PC-9 (cell line): ENCODE data around the gene C12orf50. TPM values are rescaled to one million over a fixed set of nuclear protein-coding genes. Genes with fewer than 3 reads are reported as not detected.

Experiments used
- BruUV-seq: library from RNA; stranded (reverse); fragments of 400-500 nt; replicated peaks from 2 replicates; lab custom pipeline; 2021; lab: Mats Ljungman, UMichigan
- CTCF ChIA-PET: fragments of 300-600 bp; sonication (Branson Sonifier 250); formaldehyde crosslinking; loops from one replicate; lab custom pipeline; 2022; ENCODE audit warnings: antibody characterized with exemption; lab: Charles Lee
- POLR2A ChIA-PET: fragments of 300-600 bp; sonication (Branson Sonifier 250); formaldehyde crosslinking; loops from one replicate; lab custom pipeline; 2022; ENCODE audit warnings: antibody characterized with exemption; ENCODE audit not compliant: unreplicated experiment; lab: Charles Lee
- DNase-seq, 2 experiments: peaks; one replicate each; pipeline versions ENCODE4 v3.0.0 to v3.0.0-alpha.2; 2015 to 2022; ENCODE audit warnings: mixed read lengths in 1 of 2
- H2AFZ ChIP-seq: fragments of 200-600 bp; sonication (generic); 2 replicates; pipeline ENCODE4 v1.8.1; 2017; ENCODE audit warnings: antibody characterized with exemption
- H3F3A ChIP-seq: fragments of 200-600 bp; sonication (generic); 2 replicates; pipeline ENCODE4 v1.8.1; 2017; ENCODE audit warnings: antibody characterized with exemption, mild to moderate bottlenecking, low read depth; ENCODE audit not compliant: insufficient read depth
- H3K27ac ChIP-seq: fragments of 200-600 bp; sonication (generic); 2 replicates; pipeline ENCODE4 v1.6.1; 2016; ENCODE audit warnings: mixed run types
- H3K27me3 ChIP-seq: fragments of 200-600 bp; sonication (generic); 2 replicates; pipeline ENCODE4 v1.6.1; 2016; ENCODE audit warnings: low read depth, mixed run types; ENCODE audit not compliant: insufficient read depth
- H3K36me3 ChIP-seq: fragments of 200-600 bp; sonication (generic); 2 replicates; pipeline ENCODE4 v1.6.1; 2016; ENCODE audit warnings: low read depth, mixed run types
- H3K4me1 ChIP-seq: fragments of 200-600 bp; sonication (generic); replicated peaks from 2 replicates; pipeline ENCODE4 v1.6.1; 2016; ENCODE audit warnings: mixed run types; ENCODE audit not compliant: insufficient read depth
- H3K4me2 ChIP-seq: fragments of 200-600 bp; sonication (generic); 2 replicates; pipeline ENCODE4 v1.6.1; 2017; ENCODE audit warnings: mixed run types
- H3K4me3 ChIP-seq: fragments of 200-600 bp; sonication (generic); 2 replicates; pipeline ENCODE4 v1.6.1; 2016; ENCODE audit warnings: mixed run types
- H3K79me2 ChIP-seq: fragments of 200-600 bp; sonication (generic); 2 replicates; pipeline ENCODE4 v1.6.1; 2017; ENCODE audit warnings: low read depth, mixed run types
- H3K9me2 ChIP-seq: fragments of 200-600 bp; sonication (generic); 2 replicates; pipeline ENCODE4 v1.8.1; 2017; ENCODE audit warnings: mild to moderate bottlenecking; ENCODE audit not compliant: insufficient read depth
- H3K9me3 ChIP-seq: fragments of 200-600 bp; sonication (generic); 2 replicates; pipeline ENCODE4 v1.8.1; 2016; ENCODE audit warnings: low read depth; ENCODE audit not compliant: insufficient read depth
- H4K20me1 ChIP-seq: fragments of 200-600 bp; sonication (generic); 2 replicates; pipeline ENCODE4 v1.8.1; 2017; ENCODE audit not compliant: insufficient read depth
- CTCF ChIP-seq: fragments of 200-600 bp; sonication (generic); conservative IDR thresholded peaks from 2 replicates; pipeline ENCODE4 v1.6.1; 2017; ENCODE audit warnings: mixed run types, antibody characterized with exemption, mild to moderate bottlenecking, moderate library complexity
- EZH2 ChIP-seq: fragments of 200-600 bp; sonication (generic); IDR thresholded peaks from 2 replicates; pipeline ENCODE4 v1.8.0; 2017; ENCODE audit warnings: antibody characterized with exemption, low read depth
- intact Hi-C: fragments of 100-400 bp; cut with micrococcal nuclease; formaldehyde crosslinking; loops from one replicate; pipeline ENCODE4 v1.10.0; 2022; ENCODE audit not compliant: unreplicated experiment
- total RNA-seq: library from RNA; stranded (reverse); gene quantifications from 2 replicates; pipeline ENCODE4 v1.2.3, GENCODE V29; 2021

The C12orf50 gene
- total RNA-seq, 1 experiment from 2014 or later, result not detected

DNA sequence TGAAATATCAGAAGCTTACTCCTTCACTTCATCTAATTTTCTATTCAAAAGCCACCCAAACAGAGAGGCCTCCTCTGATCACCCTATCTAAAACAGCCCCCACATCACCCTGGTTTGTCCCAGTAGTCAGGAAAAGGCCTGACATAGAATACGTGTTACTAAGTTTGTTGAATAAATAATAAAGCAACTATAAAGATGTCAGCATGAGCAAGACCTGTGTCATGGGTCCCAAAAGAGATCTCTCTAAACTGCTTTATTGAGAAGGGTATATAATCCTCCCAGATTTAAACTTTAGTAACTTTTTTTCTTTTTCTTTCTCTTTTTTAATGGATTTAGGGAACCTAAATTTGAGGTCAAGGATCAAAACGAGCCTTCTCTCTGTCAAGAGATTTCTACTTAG, 27.4 kb upstream of the C12orf50 start:
- Histone ChIP-seq H3K27ac (no peak overlapping the region), H2AFZ (no peak overlapping the region), H3K4me1 (no peaks in the 10 kb centered on the region), H3K36me3 (no peaks in the 10 kb centered on the region), H3K9me2 (no peaks in the 10 kb centered on the region), H3K79me2 (no peaks in the 10 kb centered on the region), H3K4me3 (no peak overlapping the region), H4K20me1 (no peaks in the 10 kb centered on the region), H3F3A (peaks cover 5% of the 10 kb centered on the region), H3K9me3 (no peaks in the 10 kb centered on the region), H3K4me2 (no peak overlapping the region), H3K27me3 (no peaks in the 10 kb centered on the region)
- BruUV-seq, result no TSS peak
- intact Hi-C loops, result no loop called here
- TF ChIP-seq CTCF (no peak), EZH2 (no peak)
- ChIA-PET POLR2A (no interaction called here), CTCF (no interaction called here)
- no peak for DNase-seq

GRCh38 chr12:88052686-88053085, 23.5 kb upstream of the C12orf50 start:
- Histone ChIP-seq H3K4me2 (no peak overlapping the region), H3K4me1 (no peaks in the 10 kb centered on the region), H4K20me1 (no peaks in the 10 kb centered on the region), H3K79me2 (no peaks in the 10 kb centered on the region), H3K27me3 (no peaks in the 10 kb centered on the region), H3K9me3 (no peaks in the 10 kb centered on the region), H3K36me3 (peaks cover 11% of the 10 kb centered on the region; the same call in 1 of the 2 replicates), H3K4me3 (no peak overlapping the region), H3F3A (peaks cover 5% of the 10 kb centered on the region; the same call in 1 of the 2 replicates), H3K9me2 (no peaks in the 10 kb centered on the region; the same call in 1 of the 2 replicates), H3K27ac (no peak overlapping the region), H2AFZ (no peak overlapping the region)
- DNase-seq, result peak in 1 of 2 experiments; percentile 23
- TF ChIP-seq CTCF (peak; percentile 63), EZH2 (no peak)
- no TSS peak for BruUV-seq
- POLR2A ChIA-PET, result no interaction called here
- CTCF ChIA-PET, result no interaction called here
- intact Hi-C loops, result no loop called here

GRCh38 chr12:88044035-88044434, 14.8 kb upstream of the C12orf50 start:
- Histone ChIP-seq H2AFZ (no peak overlapping the region), H3K36me3 (peaks cover 26% of the 10 kb centered on the region; the same call in 1 of the 2 replicates)

More at GRCh38 chr12:88044035-88044434, 14.8 kb upstream of the C12orf50 start:
- no peak for TF ChIP-seq EZH2
- no peak for TF ChIP-seq CTCF
- POLR2A ChIA-PET, result no interaction called here
- intact Hi-C loops, result no loop called here
- Histone ChIP-seq H3K27me3 (no peaks in the 10 kb centered on the region), H3K9me2 (no peaks in the 10 kb centered on the region; the same call in 1 of the 2 replicates), H4K20me1 (no peaks in the 10 kb centered on the region; the same call in 1 of the 2 replicates), H3F3A (peaks cover 4% of the 10 kb centered on the region; the same call in 1 of the 2 replicates), H3K9me3 (no peaks in the 10 kb centered on the region), H3K79me2 (peaks cover 17% of the 10 kb centered on the region), H3K4me2 (no peak overlapping the region), H3K27ac (no peak overlapping the region), H3K4me3 (no peak overlapping the region), H3K4me1 (no peaks in the 10 kb centered on the region)
- no TSS peak for BruUV-seq
- DNase-seq, result no peak
- CTCF ChIA-PET, result no interaction called here
